ENCODE results near the gene ARHGEF7.
A peak's percentile ranks its signal among the peaks of the same experiment; 100 is the strongest.
"Not testable (repeated sequence)": the region's sequence is repeated elsewhere in the genome, so short reads cannot be mapped to it uniquely, and the experiment has no call there.

The ARHGEF7 gene

DNA sequence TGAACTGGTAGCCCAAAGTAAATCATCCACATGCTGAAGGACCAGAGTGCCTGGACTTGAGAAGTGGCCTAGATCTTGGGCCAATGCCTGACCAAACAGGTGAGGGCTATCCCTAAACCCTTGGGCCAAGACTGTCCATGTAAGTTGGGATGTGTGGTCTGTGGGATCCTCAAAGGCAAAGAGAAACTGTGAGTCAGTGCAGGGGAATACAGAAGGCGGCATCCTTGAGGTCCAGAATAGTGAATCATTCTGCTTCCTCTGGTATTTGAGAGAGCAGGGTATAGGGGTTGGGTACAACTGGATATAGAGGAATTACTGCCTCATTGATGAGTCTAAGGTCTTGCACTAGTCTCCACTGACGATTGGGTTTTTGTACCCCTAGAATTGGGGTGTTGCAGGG, 79.5 kb downstream of the ARHGEF7 start:
- DNase-seq (ENCODE audit: low read depth in 3 of 3, low spot score in 1 of 3) = not testable (repeated sequence)

DNA sequence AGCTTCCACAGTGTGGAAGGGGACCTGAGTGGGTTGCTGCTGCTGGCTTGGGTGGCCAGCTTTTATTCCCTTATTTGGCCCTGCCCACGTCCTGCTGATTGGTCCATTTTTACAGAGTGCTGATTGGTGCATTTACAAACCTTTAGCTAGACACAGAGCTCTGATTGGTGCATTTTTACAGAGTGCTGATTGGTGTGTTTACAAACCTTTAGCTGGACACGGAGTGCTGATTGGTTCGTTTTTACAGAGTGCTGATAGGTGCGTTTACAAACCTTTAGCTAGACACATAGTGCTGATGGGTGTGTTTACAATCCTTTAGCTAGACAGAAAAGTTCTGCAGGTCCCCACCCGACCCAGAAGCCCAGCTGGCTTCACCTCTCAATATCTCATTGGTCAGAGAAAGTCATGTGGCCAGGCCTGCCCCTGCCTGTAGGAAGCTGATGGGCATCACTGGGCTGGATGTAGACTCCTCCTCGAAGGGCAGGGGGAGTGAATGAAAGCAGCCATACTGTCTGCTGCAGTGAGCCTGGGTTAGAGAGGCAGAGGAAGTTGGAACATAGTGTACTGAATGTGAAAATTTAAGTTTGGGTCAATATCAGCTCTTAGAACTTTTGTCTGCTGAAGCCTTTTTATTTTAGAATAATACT, 83.7 kb downstream of the ARHGEF7 start:
- DNase-seq (ENCODE audit: low read depth in 3 of 3, low spot score in 1 of 3) = not testable (repeated sequence)

DNA sequence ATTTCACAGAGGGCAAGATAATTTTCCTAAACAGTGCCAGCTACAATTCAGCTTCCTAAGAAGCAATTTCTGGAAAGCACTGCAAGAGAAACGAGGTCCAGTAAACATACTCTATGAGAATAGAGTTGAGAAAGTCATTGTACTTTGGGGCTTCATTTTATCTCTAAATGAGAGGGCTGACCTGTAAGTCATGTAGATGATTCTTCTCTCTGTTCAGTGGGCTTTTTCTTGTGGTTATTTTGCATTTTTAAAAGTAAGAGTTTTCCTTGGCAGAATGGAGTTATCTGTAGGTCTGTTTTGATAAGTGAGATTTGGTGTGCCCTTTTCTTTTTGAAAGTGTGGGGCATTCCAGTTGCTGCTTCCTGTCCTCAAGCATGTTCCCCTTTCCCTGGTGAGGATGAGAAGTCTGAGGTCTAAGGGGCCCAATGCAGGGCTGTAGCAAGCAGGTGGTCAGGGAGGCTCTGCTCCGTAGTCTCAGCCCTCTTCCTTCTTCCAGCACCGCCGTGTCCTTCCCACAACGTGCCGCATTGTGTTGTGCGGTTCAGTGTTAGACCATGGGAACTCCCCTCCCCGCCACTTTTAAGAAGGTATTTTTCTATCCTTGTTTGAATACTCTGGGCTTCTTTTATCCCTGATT, 86.3 kb downstream of the ARHGEF7 start:
- DNase-seq (ENCODE audit: low read depth in 3 of 3, low spot score in 1 of 3) = no peak

DNA sequence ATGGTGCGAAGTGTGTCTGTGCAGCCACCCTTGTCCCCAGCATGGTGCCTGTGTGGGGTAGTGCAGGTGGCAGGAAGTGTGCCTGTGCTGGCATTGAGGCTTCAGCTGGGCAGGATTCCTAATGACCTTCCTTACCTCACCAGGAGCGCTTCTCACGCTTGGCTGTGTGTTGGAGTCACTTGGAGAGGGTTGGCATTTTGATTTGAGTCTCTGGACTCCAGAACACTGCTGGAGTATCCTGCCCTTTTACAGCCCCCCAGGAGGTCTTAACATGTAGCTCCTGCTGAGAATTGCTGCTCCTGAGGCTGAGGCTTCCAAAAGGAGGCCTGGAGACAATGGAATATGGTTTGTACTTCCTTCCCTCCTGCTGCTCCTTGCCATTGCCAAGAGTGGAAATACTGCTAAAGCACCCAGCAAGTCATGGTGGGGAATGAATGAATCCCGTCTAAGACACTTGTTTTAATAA, 87.1 kb downstream of the ARHGEF7 start:
- no peak for DNase-seq (ENCODE audit: low read depth in 3 of 3, low spot score in 1 of 3)

DNA sequence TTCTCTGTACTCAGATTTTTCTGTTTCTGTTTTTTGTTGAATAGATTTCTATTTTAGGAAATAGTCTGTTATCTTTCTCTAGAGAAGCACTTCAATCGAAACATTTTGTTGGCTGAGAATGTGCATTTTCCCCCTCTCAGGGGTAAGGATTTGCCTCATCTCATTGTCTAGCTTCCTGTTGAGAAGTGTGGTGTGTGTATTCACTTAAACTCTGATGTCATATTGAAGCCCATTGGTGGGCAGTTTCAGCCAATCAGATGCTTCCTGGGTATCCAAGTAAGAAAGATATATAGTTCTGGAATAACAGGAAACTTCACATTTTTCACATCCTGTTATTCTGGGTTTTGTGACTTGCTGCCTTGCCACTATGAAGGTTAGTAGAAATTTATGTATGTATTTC, 87.6 kb downstream of the ARHGEF7 start:
- DNase-seq (ENCODE audit: low read depth in 3 of 3, low spot score in 1 of 3) = no peak

DNA sequence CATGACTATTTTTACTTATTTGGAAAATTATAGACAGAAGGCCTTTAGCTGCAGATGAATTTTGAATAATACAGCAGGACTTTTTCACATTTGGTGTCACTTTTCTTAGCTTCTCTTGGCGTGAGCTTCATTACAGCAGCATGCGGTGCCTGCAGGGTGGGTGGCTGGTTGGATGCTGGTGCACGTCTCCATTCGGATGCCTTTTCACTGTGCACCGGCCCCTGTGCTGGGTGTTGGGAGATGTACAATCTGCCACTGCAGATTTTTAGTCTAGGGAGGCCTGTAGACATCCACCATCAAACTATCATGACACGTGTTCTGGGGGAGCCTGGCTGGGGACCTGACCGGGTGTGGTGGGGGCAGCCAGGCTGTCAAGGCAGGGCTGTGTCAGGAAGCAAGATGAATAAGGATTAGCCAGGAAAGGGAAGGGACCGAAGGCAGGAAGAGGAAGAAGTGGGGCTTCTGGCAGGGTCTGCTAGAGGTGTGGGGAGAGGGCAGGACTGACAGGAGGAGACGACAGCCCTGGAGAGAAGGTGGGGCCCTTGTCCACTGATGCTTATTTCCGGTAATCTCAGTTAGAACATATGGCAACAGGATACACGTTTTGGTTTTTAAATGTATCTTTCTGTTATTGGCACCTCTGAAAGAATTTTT, 88.8 kb downstream of the ARHGEF7 start:
- DNase-seq (ENCODE audit: low read depth in 3 of 3, low spot score in 1 of 3) = no peak

DNA sequence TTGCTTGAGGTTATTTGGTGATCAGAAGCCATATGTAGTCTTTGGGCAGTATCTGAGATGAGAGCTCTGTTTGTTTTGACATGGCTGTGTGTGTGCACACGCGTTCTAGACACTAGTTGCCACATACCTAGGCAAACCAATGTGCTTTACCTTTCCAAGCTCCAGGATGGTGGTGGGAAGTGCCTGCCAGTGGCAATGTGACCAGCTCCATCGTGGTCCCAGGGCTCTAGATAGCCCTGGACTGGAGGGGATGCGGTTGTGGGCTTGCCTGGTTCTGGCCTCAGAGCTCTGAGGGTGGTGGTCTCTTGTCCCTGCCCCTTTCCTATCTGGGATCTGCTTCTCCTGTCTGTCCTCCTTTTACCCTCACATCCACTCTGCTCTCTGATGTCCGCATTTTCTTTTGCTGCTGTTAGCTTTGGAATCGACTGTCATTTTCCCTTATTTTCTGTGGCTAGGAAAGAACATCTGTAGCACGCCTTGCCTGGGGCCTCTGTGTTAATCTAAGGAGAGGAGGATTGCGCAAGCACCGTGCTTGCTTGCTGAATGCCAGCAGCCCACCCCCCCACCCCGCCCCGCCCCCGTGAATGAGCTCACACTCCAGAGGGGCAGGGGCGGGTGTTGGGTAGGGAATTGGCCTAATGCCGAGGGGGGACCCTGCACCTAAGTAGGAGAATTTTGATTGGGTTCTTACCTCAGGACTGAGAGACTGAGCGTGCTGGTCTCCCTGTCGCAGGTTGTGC, 89.5 kb downstream of the ARHGEF7 start:
- DNase-seq (ENCODE audit: low read depth in 3 of 3, low spot score in 1 of 3) = no peak

DNA sequence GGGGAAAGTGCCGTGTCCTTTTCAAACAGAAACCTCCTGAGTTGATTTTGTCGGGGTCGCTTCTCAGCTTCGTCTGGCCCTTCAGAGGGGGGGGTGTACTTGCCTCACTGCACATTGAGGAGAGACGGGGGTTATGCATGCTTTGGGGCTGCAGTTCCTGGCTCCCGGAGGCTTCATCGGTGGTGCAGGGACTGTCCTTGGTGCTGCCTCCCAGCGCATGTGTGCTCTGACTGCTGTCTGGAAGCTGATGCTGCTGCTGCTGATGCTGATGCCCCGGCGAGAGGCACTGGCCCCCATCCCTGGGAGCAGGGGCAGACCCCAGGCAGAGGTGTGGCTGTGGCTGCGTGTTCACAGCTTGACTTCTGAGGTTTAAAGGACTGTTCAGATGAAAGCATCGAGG, 91.0 kb downstream of the ARHGEF7 start:
- no peak for DNase-seq (ENCODE audit: low read depth in 3 of 3, low spot score in 1 of 3)

DNA sequence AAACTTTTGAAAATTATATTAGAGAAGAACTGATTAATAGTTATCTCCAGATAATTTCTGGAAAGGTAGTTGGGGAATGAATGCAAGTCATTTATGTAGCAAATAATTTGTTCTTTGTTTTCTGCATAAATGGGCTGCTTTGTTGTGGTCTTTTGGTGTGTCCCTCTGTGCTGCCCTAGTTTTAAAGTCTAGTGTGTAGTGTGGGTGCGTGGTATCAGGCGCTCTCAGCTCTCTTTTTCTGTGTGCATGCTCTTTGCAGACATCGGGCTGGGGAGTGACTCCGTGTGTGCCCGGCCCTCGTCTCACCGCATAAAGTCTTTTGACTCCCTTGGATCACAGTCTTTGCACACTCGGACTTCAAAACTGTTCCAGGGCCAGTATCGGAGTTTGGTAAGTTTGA, 94.5 kb downstream of the ARHGEF7 start:
- no peak for DNase-seq (ENCODE audit: low read depth in 3 of 3, low spot score in 1 of 3)

DNA sequence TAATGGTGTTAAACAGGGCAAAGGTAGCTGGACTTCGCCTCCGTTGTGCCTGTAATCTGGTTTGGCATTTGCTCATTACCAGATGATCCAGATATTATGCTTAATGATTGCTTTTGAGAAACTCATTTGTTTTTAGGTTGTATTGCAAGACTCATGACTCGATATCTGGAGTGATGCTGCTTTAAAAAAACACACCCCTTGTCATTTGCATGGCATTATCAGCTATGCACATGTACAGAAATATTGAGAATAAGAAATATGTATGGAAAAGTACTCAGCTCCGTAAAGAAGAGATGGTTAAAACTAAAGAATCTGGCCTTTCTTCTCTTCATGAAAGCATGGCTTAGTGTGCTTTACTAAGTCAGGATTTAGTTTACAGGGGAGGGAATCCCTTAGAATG, 95.0 kb downstream of the ARHGEF7 start:
- DNase-seq (ENCODE audit: low read depth in 3 of 3, low spot score in 1 of 3) = no peak

DNA sequence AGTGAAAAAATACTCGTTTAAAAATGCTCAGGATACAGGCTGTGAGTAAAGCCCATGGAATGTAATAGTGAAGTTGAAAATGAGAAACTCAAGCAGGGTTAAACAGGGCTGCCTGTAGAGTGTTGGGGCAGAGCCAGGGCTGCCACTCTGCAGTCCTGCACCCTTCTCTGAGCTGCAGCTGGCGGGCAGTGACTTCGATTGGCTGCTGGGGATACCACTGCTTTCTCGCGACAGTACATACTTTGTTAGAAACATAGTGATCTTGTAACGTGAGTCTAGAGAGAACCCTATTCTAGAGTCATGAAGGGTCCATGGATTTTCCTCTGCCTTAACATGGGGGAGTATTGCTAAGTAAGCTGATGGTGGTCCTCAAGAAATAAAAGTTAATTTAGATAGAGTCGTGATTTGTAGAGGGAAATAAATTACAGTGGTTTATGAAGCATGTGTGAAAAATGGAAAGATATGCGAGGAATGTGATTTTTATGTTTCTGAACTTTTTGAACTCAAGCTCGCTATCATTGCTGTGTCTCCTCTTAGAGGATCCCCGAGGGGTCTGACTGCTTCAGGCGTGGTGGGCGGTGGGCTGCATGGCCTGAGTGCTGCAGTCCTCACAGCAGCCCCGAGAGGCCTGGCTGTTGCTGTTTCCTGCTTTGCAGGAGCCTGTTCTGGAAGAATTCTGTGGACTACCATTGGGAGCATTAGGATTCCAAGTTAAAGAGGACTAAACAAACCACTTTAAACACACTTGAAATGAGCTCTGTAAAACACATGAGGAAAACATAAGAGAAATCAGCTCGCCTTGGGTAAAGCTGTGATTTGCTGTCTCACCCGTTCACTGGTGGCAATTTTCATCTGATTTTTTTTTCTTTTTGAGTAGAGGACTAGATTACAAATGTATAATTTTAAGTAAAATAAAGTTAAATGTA, 95.7 kb downstream of the ARHGEF7 start:
- DNase-seq (ENCODE audit: low read depth in 3 of 3, low spot score in 1 of 3) = no peak

DNA sequence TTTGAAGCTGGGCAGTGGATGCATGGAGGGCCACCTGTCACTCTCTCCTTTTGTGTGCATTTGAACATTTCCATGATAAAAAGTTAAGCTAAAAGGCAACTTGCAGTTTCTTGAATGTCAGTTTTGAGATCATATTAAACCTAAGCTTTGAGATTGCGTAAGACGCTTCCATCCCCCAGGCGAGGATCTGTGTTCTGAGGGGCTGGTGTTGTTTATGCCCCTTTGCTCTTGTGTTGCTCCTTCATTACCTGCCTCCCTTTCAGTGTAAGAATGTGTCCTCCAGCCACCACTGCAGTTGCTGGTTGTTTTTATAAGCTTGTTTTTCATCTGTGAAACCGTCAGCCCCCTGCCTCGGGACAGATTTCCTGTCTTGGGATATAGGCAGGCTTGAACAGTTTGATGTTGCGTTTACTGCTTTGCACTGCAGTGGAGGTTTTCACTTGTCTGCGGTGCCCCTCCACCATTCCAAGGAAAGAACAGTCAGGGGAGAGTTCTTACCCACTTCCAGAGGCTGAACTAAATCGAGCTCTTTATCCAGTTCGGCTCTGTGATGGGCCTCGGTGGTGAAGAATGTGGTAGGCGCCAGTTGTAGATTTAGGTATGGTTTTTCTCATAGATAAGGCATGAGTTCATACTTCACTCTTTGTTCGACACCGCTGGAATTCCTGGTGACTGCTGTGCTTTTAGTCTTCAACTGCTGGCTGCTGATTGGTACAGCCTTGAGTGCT, 96.8 kb downstream of the ARHGEF7 start:
- DNase-seq (ENCODE audit: low read depth in 3 of 3, low spot score in 1 of 3) = no peak

DNA sequence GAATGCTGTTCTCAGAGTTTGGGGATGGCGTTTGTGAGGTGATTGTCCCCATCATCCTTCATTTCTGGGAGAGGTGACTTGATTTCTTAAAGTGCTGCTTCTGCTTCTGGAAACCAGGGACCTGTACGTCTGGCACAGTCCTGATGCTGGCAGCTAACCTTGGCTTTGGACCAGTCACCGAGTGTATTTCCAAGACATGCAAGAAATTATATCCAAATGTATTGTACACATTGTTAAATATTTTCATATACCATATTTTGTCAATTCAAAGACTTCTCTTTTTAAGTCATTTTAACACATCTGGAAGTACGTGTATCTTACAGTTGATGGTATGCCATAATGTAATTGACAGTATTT, 97.4 kb downstream of the ARHGEF7 start:
- no peak for DNase-seq (ENCODE audit: low read depth in 3 of 3, low spot score in 1 of 3)

DNA sequence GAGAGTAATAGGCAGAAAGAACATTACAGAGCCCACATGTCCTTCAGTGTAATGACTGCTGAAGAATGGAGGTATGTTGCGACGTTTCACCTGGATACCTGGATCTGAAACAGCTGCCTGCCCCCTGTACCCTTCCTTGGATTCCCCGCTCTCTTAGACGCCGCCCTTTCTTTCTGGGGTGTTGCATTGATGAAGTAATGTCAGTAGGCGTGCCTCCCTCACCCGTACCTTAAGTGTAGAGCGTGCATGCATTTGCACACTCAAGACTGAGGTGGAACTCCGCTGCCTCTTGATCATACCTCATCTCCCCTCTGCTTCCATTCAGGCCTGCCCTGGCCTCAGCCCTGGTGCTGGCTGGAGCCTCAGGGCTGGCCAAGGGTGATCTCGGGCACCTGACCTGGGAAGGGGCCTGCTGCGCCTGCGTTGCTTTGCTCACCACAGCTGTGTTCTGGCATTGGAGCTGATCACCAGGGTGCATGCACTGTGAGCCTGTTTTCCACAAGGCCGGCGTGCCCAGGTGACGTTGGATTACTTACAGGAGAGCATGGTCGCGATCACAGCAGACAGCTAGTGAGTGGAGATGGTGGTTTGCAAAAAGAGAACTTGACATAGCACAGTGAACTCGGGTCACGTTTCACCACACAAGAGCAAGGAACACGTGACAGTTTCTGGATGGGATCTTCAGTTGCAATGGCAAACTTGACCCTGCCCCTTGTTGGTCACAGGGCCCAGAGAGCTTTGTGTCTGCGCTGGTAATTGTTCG, 99.0 kb downstream of the ARHGEF7 start:
- DNase-seq (ENCODE audit: low read depth in 3 of 3, low spot score in 1 of 3) = no peak

DNA sequence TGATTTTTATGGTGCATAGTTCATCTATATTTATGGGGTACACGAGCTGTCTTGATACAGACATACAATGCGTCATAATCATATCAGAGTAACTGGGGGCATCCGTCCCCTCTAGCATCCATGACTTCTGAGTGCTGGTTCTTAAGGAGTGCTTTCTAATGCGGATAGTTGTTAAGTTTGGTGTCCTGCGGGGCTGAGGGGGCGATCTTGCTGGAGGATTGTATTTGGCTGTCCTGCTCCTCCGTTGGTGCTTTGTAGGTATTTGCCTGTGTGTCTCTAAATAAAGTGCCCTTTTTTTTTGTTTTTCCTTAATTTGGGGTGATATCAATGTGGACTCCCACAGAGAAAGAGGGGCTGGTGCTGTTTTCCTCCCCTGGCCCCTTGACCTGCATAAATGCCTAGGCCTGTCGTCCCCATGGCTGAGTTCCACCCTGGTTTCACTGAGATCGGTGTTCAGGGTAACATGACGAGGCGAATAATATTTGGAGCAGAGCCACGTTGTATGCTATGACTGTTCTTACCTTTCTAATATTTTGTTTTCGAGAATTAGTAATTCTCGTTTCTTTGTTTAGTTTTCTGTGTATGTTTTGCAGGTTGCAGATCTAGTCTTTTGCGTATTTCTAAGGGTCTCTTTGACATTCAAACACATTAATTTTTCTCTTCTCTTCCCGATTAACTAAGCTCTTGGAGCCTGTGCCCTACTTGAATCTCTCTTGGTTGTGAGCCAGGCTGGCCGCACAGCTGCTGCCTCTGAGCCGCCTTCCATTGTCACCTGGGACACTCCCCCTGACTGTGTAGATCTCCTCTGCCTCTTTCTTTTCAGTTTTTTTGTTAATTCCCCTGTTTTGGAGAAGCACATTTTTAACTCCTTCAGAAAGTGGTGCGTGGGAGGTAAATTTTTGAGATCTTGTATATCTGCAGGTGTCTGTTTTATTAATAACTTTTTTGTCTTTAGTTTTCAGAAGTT, 100.3 kb downstream of the ARHGEF7 start:
- DNase-seq (ENCODE audit: low read depth in 3 of 3, low spot score in 1 of 3) = no peak

DNA sequence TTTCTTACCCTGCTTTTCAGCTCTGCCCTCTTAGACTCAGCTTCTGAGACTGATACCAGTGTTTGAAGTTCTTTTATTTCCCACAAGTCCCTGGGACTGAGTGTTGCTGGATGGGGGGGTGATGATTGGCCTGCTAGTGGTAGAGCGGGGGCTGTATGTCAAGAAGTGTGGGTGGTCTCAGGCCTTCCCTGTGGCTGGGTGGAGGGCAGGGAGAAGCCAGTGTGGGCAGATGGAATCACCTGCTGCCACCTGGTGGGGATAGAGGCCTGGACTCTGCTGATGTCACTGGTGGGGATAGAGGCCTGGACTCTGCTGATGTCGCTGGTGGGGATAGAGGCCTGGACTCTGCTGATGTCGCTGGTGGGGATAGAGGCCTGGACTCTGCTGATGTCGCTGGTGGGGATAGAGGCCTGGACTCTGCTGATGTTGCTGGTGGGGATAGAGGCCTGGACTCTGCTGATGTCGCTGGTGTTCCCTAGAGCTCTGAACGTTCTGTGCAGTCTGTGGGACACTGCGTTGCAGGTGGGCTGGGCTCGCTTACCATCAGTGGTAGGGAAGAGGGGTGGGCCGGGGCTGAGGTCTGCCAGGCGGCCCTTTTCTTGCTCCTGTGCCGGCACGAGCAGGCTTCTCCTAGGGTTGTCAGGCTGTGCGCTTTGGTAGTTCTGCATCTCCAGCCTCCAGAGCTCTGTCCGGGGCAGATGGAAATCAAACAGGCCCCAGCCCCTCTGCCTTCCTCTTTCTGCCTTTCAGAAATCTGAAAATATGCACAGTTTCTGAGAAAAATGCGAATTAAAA, 101.3 kb downstream of the ARHGEF7 start:
- DNase-seq (ENCODE audit: low read depth in 3 of 3, low spot score in 1 of 3) = peak in 2 of 3 donors; percentile 9 to 17

DNA sequence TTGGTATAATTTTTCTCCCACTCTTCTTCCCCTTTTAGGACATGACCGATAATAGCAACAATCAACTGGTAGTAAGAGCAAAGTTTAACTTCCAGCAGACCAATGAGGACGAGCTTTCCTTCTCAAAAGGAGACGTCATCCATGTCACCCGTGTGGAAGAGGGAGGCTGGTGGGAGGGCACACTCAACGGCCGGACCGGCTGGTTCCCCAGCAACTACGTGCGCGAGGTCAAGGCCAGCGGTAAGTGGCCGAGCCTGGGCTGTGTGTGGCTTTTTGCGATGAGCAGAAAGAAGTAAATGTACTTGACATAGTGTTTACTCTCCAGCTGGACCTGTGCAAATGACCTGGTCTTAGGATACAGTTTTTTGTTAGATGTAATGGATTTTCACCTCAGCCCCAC, 102.5 kb downstream of the ARHGEF7 start:
- no peak for DNase-seq (ENCODE audit: low read depth in 3 of 3, low spot score in 1 of 3)
